COR-L47 (cell line): ENCODE measurements around the gene RADIL.
A peak's percentile ranks its signal among the peaks of the same experiment; 100 is the strongest.

Experiments
- DNase-seq: peaks from one replicate; lab custom pipeline; 2025; lab: John Stamatoyannopoulos, UW

RADIL gene

DNA sequence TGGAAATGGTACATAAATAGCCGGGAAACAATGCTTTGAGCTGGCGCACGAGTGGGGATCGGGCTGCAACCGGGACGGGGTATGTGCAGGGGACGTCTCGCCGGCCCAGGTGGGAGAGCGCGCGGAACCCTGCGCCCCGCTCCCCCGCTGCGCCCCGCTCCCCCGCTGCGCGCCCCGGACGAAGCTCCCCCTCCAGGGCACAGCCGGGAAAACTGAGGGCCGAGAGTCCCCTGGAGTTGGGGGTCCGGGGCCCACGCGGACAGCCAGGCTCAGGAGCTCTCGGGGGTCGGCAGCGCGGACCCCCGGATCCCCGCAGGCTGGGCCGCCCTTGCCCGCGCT, 514 bp downstream of the RADIL start:
- no peak for DNase-seq

DNA sequence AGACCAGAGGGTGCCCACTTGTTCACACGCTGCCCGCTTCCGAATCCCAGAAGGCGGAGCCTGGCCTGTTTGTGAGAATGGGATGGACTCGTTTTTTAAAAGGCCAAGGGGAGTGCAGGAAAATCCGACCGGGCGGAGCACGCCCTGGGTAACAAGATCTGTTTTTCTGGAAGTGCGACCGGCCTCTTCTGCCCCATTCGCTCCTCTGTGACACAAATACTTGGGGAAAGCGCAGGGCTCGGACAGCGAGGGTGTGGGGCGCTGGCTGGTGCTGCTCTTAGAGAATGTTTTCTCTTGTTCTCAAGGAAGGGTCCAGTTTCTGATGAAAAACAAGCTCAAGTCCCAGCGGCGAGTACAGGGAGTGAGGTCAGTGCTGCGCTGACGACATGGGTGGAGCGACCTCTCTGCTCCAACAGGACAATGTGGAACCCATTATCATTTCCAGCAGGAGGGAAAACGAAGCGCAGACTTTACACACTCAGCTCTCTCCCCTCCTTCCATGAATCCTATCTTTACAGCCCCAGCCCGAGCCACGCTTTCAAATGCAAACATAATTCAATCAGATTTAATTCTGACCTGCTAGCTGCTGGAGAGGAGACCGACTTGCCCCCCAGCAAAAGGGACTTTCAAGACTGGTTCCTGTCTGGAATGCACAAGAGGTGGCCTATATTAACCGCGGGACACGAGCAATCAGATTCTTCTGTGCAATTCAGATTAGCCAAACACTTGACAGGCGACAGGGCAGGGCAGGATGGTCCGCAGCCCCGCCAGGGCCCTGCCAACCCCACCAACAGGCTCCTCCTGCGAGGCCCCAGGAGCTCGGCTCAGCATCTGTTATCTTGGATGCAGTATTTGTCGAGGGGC, 1.1 kb downstream of the RADIL start:
- no peak for DNase-seq

DNA sequence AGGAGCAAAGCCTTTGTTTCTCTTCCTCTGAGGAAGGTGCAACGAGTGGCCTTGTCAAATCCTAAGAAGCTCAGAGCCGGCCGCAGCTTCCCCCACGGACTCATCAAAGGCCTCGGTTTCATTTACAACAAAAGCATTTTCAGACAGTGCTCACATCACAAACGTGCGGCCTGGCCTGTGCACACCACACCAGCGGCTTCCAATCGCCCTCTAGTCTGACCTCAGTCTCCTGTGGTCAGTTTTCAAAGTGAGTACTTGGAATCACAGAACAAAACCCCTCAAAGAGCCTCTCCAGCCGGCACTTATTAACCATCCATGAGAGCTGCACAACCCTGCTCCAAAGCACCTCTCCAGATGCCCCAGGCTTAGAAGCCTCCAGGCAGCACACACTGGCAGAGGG, 3.3 kb downstream of the RADIL start:
- DNase-seq, result no peak

DNA sequence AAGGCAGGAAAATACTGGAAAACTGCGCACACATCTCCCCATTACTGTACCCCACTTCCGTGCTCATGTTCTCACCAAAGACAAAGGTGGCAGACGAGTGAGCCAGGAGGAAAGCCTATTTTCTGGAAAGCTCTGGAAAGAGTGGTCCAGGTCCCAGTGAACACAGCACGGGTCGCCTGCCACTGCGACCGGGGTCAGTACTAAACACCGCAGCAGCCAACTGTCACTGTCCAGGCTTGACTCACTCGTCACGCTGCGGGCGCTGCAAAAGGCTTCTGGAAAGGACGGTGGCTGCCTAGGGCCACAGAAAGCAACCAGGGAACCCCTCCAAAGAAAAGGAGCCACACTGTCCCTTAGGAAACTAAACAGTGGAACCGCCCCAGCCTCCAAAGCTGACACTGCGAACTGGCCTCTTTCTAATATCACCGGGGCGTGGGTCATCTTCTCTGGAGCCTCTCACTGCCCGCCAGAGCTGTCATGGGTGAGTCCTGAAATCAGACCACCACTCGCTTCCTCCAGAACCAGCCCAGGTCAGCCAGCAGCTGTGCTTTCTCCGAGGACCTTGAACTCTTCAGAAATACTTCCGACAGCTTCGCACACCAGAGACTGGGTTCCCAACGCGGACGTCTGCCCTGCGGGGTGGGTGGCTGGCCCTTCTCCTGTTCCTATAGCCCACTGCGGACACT, 4.0 kb downstream of the RADIL start:
- DNase-seq, result no peak

DNA sequence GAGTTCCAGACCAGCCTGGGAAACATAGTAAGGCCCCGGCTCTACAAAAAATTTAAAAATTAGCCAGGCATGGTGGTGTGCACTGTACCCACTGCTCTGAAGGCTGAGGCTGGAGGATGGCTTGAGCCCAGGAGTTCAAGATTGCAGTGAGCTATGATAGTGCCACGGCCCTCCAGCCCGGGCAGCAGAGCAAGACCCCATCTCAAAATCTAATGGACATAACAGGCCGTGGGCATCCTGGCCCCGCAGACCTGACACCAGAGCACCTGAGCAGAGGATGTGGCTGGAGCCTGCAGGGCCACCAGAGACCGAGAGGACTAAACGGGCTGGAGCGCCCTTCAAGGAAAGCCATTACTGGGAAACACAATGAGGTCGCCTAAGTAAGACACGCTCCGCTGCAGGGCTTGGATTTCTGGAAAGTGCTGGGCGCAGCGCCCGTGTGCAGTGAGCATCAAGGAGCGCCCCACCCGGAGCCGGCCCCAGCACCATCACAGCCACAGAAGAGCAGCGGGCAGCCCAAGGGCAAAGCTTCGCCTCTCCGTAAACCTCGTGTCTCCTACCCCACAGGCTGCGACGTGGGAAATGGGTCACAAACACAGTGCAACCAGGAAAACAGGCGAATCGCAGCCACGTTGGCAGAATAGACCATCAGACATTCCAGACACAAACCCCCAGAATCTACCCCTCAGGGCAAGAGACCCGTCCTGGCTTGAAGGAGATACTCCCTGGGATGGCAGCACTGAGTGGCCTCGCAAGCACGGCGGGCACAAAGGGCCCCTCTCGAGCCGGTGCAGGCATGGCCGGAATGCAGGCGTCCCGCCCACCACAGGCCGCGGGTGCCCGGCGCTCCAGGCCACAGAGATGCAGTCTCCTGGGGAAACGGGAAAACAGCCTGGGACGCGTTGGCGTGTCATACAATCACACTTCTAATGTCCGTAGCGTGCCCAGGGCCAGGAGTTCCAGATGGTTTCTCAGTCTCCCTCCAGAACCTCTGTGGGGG, 4.9 kb downstream of the RADIL start:
- DNase-seq, result no peak

DNA sequence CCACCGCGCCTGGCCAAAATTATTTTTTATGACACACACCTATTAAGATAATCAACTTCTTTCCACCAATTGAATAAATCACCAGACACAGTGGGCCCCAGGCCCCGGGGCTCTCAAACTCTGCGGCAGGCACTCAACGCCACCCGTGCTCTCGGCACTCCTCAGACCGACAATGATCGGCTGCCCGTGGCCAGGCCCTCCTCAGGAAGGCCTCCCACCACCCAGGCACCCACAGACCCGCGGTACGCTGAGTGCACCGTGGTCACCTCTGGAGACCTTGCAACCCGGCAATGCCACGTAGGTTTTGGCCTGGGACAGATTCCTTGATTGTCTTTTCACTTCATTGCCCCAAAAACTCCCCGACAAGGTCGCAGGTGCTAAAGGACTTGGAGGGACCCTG, 6.9 kb downstream of the RADIL start:
- DNase-seq, result no peak

DNA sequence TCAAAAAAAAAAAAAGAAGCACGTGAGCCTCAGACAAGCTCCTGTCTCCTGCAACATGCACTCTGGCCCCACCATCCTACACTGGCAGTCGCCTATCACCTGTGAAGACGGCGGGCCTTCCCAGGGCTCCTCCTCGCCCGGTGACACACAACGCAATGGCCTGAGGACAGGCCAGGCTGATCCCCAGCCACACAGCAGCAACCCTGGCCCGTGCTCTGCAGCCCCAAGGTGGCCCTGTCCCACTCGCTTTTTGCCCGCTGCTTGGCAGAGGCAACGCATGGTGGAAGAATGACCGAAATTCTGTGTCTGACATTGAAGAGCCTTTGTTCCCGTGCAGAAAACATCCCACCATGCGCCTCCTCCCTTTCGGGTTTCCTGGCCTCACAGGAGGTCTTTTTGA, 8.1 kb downstream of the RADIL start:
- no peak for DNase-seq

DNA sequence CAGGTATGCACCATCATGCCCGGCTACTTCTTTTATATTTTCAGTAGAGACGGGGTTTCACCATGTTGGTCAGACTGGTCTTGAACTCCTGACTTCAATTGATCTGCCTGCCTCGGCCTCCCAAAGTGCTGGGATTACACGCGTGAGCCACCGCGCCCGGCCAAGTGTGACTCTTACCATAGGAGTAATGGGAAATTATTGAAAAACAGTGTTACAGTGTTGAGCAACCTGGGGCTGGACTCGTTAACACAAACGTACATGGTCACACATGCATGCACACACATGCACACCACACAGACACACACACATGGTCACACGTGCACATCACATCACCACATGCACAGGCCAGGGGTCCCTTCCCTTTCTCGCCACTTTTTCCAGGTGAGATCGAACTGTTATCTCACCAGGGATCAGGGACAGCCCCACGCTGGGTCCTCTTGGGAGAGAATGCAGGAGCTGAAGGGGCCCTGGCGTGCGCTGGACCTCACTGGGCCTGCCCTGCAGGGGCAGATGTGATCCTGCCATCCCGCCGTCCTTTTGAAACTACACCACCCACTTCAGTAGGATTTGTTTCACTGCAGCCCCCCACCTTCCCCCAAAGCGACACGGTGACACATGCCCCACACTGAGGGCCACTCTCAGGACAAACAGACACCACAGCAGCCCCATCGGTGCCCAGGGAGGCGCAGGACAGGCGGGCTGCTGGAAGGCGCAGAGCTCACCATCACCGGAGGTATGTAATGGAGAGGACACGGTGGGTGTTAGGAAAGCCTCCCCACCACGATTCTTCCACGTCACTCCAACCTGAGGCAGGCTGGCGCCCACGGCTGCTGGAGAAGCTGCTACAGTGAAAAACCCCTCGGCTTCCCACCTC, 10.2 kb downstream of the RADIL start:
- DNase-seq, result no peak

DNA sequence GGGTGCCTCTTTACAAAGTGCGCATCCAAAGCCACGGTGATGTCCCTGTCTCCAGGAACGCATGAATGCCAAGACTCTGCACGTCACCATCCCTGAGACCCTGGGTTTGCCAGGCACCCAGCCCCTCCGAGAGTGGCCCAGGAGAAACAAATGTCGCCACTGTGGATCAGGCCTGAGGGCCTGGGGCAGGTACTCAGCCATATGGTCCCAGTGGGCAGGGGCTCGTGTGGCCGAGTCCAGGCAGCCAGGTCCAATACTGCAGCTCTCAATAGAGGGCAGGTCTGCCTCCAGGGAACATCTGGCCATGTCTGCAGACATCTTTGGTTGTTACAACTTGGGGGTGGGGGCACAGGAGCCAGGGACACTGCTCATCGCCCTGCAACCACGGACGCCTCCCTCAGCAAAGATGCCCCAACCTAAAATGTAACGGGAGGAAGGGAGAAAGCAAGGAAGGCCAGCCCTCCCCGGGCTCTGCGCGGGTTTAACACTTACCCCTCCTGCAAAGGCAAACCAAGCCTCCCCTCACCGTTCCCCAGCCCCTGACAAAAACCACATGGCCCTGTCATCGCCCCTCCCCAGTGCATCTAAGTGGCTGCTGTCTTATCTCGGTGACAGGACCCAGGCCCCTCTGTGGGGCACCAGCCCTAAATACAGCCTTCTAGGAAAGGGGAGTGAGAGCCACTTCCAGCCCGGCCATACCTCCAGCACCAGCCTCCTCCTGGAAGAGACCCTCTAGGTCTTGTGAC, 11.4 kb downstream of the RADIL start:
- no peak for DNase-seq

DNA sequence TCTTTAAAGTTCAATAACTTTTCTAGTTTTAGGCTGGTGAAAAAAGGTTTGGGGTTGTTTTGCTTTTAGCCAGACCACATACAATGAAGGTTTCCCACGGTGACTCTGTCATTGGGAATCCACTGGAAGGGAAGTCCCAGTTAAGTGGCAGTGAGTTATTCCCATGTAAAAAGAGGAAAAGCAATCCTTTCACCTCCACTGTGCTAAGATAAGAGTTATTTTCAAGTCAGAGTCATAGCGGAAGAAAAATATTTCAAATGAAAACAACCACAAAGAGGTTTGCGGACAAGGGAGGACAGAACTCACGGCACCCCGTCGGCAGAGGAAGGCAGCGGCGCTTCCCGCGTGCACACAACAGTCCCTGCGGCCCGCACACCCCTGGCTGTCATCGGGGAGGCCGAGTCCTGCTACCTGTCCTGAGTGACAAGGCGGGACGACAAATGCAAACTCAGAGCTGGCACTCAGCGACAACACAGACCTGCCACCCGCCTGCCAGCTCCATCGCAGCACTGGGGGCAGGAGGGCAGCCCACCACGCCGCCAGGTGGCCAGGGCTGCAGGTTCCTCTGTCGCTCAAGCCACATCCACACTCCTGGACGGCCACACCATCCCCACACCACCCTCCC, 12.3 kb downstream of the RADIL start:
- DNase-seq, result no peak

DNA sequence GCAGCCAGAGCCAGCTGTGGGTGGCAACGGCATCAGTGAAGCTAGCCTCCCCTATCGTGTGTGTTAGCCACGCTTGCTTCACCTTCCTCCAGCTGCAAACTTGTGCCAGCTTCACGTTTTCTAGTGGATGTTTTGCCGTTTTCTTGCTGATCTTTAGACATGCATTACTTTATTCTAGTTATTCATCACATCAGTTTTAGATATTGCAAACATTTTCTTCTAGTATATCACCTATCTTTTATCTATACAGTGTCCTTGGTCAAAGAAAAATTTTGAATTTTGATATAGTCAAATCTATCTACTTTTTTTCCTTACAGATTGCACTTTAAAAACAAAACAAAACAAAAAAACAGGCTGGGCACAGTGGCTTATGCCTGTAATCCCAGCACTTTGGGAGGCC, 15.0 kb downstream of the RADIL start:
- DNase-seq, result no peak

DNA sequence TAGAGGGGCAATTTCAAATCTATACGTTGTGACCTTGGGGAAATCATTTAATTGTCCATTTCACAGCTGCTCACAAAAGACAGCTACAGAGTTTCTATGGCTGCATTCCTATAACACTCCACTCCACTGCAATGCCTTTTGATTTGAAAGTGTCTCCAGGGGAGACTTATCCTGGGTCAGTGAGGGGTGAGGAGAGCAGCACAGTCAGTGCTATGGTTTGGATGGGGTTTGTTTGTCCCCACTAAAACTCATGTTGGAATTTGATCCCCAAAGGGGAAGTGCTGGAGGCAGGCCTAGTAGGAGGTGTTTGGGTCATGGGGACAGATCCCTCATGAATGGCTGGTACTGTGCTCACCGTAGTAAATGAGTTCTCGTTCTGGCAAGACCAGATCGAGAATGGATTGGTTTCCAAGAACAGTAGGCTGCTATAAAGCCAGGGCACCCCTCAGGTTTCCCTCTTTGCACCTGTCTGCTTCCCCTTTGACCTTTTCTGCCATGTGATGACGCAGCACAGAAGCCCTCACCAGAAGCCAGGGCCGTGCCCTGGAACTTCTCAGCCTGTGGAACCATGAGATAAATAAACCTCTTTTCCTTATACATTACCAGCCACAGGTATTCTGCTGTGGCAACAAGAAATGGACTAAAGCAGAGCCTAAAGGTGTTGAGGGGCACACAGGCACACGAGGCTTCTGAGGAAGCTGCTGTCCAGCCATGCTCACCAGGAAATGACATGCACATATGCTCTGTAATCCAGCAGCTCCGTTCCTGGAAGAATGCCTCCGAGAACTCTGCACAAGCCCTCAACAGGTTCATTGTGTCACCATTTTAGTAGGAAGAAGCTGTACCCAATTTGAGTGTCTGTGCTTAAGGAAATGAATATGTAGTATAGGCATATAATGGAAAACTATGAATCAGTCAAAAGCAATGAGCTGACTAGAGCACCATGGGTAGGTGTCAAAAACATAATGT, 16.7 kb downstream of the RADIL start:
- no peak for DNase-seq

DNA sequence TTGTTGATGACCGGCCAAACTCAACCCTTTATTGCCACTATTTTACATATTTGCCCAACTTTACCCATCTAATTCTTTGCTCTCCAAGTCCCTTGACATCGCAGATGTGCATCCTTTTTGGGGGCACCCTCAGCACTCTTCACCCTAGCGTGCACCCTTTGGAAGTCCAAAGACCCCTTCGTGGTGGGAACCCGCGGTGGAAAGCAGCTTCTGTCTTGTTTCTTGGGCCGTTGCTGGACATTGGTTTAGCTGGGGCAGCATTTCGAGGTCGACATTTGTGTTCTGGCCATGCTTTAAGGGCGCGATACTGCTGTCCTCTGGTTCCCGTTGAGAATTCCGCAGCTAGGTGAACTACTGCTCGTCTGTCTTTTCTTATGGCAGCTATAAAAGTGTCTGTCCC, 21.4 kb downstream of the RADIL start:
- no peak for DNase-seq

DNA sequence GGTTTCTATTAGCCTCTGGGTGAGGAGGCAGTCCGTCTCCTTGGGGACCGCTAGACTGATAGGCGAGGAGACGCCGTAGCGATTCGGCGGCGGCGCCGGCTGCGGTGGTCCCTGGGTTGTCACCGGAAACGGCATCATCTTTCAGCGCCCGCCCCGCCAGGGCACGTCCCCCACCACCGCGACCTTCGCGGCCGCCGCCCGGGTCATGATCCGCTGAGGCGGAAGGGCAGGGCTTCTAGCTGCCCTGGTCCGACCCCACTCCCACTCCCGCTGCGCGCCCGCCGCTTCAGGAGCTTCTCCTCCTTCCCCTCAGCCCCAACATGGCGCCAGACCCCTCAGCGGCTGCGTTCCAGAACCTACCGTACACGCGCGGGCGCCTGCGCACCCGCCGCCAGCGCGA, 21.8 kb downstream of the RADIL start, which contains the start of gene PAPOLB:
TSS of gene PAPOLB (minus strand) at position 358 of the 400 bp plus-strand sequence. CDS start at position 138, 220 bp downstream.
- no peak for DNase-seq

DNA sequence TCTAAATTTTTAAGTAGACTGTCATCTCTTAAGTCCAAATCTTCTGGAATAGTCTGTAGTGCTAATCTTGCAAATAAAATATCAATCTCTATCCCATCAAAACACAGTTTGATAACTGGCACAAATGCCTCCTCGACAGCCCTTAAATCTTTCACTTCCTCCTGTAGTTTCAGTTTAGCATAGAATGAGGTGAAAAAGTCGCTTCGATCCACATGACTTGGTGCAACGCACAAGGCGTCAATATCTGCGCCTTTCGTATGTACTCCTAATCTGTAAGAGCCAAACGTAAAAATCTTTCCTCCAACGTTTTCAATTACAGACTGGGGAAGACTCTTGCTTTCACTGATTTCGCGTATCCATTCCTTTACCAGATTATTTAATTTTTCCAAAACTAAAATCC, 22.3 kb downstream of the RADIL start:
- DNase-seq, result no peak

DNA sequence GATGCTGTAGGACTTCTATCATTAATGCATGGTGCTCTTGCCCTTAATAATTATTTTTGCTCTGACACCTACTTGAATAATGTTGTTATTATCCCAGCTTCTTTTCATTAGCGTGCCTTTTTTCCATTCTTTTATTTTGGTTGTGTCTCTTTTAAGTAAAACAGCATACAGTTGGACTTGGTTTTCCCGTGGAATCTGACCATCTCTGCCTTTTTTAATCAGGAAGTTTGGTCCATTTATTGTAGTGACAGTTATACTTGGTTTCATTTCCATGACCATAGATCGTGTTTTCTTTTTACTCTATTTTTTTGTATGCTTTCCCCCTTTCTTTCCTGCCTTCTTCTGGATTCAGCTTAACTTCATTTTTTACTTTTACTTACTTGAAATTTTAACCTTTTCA, 26.3 kb downstream of the RADIL start:
- no peak for DNase-seq

DNA sequence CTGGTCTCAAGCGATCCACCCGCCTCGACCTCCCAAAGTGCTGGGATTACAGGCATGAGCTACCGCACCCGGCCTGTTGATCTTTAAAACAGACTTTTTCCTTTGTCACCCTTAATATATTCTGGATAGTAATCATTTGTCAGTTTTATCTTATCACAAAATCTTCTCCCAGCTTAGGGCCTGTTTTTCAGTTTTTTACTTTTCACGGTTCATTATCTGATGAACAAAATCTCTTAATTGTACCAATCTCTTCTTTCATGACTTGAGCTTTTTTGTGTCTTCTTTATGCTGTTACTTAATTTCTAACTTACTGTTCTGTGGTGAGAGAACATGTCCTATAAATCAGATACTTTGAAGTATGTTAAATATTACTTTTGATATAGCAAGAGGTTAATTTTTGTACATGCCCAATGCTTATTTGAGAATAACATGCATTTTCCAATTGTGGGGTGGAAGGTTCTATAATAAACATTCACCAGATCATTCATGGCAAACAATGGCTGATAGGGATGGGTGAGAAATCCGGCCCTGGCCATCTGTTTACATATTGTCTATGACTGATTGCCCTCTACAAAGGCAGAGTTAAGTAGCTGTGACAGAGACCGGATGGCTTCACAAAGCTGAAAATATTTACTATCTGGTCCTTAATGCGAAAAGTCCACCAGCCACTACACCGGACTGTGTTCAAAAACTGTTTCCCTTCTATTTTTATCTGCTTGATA, 27.0 kb downstream of the RADIL start:
- peak; percentile 15 for DNase-seq

DNA sequence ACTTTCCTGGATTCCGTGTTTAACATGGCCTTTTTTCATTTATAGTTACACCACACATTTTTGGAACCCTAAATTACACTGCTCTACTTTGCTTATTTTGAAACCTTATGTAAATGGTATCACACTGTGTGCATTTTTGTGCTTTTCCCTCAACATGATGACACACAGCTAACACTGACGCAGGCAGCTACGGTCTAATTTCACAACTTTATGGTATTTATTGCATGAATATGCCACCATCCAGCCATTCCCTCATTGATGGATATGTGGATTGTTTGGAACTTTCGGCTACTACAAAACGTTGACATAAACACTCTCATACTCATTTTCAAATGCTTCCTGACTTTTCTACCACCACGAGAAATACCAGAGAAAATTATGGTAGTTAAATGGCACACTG, 28.6 kb downstream of the RADIL start:
- DNase-seq, result no peak
